Activated CD4-positive, alpha-beta T cell treated with anti-CD3 and anti-CD28 coated beads, Interleukin-2, amount 50 U/mL, for 16 hours (primary cell): ENCODE data around the gene OCA2.
A peak's percentile ranks its signal among the peaks of the same experiment; 100 is the strongest.
"Not testable (repeated sequence)": the region's sequence is repeated elsewhere in the genome, so short reads cannot be mapped to it uniquely, and the experiment has no call there.

ENCODE experiments used
- DNase-seq: peaks from one replicate; pipeline ENCODE4 v3.0.0-alpha.2; 2020

OCA2 gene

DNA sequence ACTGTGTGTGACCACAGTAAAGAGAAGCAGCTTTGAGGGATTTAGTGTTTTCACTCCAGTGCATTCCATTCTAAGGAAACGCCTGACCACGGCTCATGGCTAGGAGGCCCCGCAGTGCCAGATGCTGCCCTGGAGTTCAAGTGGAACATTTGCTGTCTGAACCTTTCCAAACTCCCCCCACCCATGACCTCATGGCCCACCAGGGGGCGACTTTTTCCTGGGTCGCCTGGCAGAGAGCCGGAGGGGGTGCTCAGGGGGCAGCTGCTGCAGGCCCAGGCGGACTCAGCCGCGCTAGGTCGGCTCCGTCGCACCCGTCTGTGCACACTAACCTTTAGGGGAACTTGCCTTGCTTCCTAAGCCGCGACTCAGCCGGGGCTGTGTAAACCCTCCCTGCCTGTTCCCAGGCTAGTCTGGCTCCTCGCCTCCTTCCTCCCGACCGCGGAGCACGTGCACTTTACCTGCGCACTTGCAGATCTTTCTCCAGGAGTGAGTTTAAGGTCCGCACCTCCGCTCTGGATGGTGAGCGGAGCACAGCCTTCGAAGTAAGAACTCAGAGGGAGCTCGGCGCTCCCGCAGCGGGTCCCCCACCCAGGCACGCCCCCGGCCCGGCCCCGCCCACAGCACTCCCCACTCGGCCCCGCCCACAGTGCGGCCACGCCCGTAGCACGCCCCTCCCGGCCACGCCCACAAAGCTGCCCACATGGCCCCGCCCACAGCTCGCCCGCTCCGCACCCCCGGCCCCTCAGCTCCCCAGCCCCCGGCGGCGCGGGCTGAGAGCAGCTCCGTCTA is at the start of gene OCA2:
TSS of gene OCA2 (minus strand) at position 550 of the 789 bp plus-strand sequence. CDS start 17,441 bp downstream, outside the sequence.
- peak; percentile 36 for DNase-seq

DNA sequence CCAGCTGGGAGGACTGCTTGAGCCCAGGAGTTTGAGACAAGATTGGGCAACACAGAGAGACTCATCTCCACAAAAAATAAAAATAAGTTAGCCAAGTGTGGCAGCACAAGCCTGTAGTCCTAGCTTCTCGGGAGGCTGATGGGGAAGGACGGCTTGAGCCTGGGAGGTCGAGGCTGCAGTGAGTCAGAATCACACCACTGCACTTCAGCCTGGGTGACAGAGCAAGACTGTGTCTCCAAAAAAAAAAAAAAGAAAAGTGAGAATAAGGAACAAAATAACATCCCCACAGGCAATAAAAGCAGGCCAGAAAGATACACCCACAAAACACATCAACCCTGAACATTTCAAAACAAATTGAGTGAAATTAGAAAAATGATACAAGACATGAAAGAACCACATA is 48.7 kb upstream of the OCA2 start:
- DNase-seq, result no peak

DNA sequence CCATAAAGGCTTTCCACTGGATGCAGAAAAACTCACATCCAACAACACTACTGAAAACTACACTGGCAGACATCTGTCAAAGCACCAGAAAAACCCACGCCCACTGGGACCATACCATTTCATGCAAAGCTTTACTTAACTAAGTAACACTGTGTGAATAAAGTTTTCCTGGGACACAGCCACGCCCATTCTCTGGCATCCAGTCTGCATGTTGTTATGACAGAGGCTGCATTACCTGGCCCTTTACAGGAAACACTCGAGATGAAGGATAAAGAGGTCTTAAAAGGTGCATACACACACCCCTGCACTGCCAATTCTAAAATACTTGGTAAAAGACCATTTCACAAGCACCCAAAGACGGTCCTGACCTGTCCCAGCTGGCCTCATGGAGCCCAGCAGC is 46.3 kb upstream of the OCA2 start:
- DNase-seq, result not testable (repeated sequence)

DNA sequence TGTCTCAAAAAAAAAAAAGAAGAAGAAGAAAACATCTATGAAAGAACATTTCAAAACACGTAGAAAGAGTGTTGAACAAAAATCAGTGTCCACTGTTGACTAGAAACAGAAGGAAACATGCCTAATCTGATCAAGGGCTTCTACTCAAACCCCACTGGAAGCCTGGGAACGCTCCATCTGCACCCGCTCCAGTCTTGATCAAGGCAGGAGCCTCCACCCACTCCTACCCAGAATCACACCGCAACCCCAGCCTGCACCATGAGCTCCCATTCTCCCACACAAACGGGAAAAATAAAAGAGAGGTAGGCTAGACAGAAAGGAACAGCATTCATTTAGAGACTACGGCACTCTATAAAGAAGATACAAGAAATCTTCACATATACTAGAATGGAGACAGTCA is 40.9 kb upstream of the OCA2 start:
- no peak for DNase-seq

DNA sequence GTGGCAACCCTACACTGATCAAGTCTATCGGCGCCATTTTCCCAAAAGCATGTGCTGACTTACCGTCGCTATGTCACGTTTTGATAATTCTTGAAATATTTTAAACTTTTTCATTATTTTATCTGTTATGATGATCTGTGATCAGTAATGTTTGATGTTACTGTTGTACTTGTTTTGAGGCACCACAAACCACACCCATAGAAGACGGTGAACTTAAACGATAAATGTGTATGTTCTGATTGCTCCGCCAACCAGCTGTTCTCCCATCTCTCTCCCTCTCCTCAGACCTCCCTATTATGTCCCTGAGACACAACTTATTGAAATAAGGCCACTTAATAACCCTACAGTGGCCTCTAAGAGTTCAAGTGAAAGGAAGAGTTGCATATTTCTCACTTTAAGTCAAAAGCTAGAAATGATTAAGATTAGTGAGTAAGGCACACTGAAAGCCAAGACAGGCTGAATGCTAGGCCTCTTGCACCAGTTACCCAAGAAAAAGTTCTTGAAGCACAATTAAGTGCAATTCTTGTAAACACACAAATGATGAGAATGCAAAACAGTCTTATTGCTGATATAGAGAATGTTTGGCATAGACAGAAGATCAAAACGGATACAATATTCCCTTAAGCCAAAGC is 38.4 kb upstream of the OCA2 start:
- peak; percentile 15 for DNase-seq

DNA sequence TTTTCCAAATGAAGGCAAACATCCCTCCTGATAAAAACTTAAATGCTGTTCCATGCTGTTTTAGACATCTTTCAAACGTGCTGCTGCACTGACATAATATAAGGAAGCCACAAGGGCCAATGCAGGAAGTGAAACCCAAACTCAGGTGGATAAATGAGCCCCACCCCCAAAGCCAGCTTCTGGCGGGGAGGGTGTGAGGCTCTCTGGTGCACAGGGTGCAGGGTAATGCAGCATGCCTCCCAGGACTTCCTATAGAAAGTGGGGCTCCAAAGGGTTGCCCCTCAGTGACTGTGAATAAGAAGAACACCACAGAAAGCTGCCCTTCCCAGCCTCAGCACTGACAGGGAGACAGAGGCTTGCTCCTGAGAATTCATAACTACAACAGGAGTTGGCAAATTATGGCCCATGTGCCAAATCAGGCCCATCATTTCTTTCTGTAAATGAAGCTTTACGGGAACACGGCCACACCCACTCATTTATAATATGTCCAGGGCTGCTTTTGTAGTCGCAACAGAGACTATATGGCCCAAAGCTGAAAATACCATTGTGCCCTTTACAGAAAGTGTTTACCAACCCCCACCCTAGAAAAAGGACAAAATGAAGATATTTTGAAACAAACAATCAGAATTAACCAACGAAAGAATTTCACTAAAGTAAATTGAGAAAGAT is 37.3 kb upstream of the OCA2 start:
- peak; percentile 31 for DNase-seq

DNA sequence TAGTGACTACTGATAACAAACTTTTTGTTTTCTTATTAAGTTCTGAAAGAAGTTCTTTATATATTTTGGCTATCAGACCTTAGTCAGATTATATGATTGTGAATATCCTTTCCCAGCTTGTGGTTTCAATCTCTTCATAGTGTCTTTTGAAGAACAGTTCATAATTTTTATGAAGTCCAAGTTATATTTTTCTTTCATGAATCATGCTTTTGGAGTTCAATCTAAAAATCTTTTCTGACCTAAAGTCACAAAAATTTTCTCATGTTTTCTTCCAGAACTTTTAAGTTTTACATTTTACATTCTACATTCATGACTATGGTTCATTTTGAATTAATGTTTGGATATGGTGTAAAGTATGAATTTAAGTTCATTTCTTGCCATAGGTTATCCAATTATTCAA is 34.2 kb upstream of the OCA2 start:
- no peak for DNase-seq

DNA sequence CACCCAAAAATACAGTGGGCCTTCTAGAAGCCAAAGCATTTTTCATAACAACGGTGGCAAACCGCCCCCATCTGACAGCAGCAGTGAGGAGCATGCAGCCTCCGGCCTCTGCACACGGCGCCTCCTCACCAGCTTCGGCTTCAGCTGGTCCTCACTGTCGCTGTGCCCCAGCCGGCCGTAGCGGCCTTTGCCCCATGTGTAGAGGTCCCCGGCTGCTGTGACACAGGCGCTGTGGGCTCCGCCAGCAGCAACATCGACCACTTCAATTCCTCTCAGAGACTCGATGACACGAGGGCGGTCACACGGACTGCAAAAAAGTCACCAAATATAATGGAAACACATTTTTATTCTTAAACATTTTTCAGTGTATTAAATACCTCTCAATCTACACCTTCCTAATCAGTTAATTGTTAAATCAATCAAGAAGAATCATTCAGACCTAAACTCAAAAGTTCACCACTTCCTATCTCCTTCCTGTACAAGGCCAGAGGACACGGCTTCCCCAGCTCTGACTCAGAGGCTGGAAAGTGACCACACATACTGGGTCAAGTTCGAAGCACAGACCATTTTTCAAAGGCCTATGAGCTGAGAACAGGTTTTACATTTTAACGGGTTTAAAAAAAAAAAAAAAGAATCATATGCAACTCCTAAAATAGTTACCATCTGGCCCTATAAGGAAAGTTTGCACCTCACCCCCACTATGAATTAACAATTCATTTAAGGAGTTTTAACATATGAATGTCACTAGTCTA is 33.6 kb upstream of the OCA2 start:
- no peak for DNase-seq

DNA sequence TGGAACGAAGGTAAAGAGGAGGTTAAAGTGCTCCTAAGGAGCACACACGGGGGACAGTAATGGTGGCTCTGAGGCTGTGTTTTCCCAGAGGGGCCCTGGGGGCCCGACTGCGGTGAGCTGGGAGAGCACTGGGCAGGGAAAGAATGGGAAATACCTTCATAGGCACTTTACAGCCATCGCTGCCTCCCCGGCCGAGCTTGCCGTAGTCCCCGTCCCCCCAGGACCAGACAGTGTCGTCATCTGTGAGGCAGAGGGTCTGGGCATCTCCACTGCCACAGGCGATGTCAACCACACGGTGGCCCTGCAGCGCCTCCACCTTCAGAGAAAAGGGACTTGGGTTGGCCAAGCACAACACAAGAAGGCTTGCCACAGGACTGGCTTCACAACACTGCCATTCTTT is 32.8 kb upstream of the OCA2 start:
- DNase-seq, result no peak

DNA sequence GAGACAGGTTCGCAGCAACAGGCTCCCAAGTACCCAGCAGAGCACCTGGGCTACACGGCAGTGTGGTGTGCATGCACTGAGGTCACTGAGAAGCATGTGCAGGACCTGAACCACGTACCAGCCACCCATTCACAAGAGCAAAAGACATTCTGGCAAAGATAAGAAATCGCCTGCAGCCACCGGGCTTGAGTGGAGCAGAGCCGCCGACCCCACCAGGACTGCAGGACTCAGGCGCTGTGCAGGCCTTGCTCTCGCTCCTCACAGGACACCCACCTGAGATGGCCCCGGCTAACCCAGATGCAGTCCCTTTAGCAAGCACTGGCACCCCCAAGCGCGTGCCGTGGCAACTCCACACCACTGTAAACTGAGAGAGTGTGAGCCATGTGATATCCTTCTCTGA is 32.3 kb upstream of the OCA2 start:
- no peak for DNase-seq

DNA sequence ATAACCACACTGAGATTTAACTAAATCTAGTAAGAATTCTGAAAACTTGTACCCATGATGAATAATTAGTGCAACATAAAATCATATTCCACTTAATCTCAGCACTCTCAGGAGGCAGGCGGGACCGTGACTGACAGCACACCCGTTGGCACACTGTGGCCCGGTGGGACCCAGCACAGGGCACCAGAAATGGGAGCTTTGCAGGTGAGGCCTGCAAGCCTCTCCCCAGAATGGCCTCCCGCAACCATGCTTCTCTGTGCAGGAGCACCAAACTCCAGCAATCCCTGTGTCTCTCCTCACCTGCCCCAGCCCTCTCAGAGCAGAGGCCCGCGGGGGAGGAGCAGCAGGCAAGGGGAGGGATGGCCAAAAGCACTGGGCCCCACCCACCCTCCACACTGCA is 31.5 kb upstream of the OCA2 start:
- no peak for DNase-seq

DNA sequence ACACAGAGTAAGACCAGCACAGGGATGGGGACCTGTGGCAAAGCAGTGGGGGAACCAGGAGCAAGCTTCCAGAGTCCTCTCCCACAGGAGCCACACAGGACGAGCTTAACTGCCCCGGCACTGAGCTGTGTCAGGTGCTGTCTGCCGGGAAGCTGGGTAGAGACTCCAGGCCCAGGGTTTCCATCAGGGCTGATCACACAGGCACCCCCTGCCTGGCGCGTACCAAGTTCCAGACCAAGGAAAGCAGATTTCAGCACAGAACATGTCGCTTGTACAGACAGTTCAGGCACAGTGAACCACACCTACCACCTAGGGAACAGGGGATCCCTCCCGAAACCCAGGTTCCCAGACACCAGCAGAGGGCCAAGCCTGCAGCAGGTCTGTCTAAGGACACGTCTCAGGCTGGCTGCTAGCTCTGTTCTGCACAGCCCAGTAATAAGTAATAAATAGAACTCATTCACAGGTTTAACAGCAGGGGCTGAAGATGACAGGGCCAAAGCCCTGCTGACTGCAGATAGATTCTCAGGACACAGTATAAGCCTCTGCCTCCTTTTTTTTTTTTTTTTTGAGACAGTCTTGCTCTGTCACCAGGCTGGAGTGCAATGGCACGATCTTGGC is 30.2 kb upstream of the OCA2 start:
- DNase-seq, result no peak

DNA sequence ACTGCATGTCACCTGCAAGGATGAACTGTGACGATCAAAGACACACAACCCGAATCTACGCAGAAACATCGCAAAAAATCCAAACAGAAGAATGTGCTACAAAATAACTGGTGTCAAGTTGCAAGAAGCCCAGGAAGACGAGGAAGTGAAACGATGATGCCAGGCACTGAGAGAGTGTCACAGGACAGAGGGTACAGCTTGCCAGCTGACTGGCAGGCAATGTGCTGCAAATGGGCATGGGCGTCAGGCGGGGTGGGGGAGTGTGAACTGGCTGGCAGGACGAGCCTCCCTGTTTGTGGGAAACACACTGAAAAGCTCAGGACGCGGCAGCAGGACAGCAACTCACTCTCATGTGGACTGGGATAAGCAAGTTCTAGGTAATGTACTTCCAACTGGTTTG is 28.9 kb upstream of the OCA2 start:
- no peak for DNase-seq

DNA sequence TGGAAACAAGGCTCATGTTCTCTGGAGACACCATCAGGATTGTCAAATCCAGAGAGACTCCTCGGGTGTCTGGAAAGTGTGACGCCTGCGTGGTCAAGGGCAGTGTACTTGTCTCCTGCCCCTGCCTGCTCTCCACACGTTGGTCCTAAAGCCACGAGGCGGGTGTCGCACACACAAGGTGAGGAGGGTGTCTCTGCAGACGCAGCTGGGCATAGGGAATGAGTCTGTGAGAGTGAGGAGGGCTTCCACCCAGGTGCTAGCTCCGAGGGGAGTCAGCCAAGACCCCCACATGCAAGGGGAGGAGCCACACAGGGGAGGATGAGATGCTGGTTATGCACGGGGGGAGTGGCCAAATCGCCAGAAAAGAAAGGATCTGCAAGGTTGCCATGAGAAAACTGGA is 27.9 kb upstream of the OCA2 start:
- DNase-seq, result no peak

DNA sequence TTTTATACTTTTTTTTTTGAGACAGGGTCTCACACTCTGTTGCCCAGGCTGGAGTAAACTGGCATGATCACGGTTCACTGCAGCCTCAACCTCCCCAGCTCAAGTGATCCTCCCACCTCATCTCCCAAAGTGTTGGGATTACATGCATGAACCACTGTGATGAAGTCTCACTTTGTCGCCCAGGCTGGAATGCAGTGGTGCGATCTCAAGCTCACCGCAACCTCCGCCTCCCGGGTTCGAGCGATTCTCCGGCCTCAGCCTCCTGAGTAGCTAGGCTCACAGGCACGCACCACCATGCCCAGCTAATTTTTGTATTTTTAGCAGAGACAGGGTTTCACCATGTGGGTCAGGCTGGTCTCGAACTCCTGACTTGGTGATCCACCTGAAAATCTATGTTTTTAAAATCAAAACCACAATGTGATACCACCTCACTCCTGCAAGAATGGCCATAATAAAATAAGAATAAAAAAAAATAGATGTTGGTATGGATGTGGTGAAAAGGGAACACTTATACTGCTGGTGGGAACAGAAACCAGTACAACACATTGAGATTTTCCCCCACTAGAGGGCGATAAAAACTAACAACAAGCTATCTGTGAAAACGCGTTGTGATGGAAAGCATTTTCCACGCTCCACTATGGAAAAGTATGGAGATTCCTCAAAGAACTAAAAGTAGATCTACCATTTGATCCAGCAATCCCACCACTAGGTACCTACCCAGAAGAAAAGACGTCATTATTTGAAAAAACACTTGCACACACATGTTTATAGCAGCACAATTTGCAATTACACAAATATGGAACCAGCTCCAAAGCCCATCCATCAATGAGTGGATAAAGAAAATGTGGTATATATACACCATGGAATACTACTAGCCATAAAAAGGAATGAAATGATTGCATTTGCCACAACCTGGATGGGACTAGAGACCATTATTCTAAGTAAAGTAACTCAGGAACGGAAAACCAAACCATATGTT is 26.8 kb upstream of the OCA2 start:
- peak; percentile 54 for DNase-seq

DNA sequence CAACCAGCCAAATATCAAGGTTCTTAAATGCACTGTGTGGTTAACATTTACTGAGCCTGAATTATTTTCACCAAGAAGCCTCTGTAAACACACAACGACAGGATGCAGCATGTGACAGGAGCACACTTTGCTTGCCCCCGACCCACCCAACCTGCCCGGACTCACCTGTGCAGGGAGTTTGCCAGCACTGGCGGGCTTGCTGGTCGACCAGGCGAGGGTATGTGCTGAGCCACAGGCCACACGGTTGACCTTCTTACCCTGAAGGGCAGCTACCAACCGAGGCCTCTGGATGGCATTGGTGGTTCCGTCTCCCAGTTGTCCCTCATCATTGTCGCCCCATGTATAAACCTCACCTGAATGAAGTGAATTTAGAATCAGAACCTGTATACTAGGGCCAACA is 25.7 kb upstream of the OCA2 start:
- DNase-seq, result no peak

DNA sequence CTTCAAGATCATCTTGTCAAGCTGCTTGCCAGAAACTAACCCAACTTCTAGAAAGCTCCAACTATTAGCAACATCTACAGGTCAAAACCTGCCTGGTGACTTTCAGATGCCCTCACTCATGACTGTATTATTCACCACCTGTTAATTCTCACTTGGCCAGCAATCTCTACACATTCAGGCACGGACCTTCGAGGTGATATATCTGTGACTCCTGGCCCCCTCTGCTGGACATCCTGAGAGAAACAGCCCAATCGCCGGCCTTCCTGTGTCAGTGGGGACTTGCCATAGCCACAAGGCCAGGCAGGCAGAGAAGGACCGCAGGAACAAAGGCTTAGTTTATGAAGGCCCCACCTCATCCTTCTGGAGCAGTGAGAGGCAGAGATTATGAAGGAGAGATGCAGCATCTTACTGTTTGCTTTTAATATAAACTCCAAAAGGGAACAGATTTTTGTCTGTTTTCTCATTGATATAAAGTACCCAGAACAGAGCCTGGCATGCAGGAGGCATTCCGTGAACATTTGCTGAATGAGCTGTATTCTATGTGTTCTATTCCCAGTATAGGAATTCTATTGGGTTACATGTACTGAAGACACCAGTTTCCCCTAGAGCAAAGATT is 24.4 kb upstream of the OCA2 start:
- DNase-seq, result peak; percentile 55

DNA sequence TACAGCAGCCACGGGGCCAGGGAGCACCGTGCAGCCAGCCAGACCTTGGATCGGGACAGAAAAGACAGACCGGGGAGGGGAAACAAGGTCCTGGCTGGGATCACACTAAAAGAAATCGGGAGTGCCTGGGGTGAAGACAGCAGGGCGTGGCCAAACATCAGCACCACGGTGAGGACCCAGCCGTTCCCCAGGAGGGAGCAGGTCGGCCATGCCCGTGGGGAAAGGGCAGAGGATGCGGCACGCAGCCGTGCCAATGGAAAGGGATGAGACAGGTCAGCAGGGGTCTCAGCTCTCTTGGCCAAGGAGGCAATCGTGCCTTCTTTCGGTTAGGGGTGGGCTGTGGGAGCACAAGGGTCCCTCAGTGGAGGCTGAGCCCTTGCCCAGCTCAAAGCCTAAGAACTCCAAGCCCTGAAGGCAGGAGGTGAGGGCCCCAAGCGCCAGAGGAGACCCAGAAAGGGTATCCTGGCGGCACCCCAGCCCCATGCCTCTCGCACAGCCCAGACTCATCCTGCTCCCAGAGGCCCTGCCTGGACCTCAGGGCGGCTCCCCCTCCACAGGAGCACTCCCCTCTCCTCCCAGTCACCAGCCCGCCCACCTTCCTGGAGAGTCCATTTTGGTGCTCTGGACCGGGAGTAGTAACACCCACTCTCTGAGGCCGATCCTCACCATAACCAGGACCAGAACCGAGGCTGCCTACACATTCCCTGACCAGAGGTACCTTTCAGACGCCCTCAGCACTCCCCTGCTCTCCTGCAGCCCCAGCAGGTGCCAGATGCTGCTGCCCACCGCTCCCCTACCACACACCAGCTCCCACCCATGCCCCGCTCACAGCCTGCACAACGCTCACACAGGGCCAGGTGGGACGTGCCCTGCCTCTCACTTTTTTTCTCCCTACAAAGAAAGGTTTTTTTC is 23.2 kb upstream of the OCA2 start:
- DNase-seq, result no peak

DNA sequence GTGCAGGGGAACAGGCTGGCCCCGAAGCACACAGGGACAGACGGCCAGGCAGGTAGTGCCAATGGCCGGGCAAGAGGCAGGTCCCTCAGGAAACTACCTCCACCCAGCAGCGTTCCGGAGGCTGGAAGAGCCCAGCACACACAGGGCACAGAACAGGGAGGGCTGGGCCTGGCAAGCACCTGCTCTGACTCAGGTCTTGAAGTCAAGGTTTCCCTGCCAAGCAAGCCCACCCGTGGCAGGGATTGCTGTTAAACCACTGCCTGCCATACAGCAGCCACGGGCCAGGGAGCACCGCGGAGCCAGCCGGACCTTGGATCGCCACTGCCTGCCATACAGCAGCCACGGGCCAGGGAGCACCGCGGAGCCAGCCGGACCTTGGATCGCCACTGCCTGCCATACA is 22.5 kb upstream of the OCA2 start:
- not testable (repeated sequence) for DNase-seq

DNA sequence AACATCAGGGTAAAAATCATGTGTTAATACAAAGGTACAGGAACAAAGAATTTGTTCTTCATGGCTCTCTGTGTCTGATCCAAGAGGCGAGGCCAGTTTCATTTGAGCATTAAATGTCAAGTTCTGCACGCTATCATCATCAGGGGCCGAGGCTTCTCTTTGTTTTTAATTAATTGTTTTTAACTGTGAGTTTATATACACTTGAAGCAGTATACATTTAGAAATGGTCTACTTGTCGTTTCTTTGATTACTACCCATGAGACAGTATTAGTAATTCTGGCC is 21.2 kb upstream of the OCA2 start:
- no peak for DNase-seq
